ENCODE data around the gene TRIM14.

DNA sequence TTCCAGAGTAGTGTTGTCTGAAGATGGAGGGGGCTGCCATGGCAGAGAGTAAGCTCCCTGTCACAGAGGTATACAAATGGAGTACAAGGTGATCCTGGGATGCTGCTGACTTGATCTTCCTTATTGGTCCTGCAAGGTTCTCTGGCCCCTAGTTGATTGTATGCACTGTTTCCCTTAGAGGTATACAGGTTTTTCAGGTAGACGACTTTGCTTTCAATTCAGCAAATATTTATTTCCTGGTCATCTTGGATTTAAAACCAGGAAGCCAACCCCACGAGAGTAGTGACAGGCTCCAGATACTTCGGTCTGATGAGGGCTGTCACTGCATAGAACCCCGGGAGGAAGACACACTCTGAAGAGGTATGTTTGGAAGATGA is 16.5 kb upstream of the TRIM14 start:
- TF ChIP-seq, protein P1, sequence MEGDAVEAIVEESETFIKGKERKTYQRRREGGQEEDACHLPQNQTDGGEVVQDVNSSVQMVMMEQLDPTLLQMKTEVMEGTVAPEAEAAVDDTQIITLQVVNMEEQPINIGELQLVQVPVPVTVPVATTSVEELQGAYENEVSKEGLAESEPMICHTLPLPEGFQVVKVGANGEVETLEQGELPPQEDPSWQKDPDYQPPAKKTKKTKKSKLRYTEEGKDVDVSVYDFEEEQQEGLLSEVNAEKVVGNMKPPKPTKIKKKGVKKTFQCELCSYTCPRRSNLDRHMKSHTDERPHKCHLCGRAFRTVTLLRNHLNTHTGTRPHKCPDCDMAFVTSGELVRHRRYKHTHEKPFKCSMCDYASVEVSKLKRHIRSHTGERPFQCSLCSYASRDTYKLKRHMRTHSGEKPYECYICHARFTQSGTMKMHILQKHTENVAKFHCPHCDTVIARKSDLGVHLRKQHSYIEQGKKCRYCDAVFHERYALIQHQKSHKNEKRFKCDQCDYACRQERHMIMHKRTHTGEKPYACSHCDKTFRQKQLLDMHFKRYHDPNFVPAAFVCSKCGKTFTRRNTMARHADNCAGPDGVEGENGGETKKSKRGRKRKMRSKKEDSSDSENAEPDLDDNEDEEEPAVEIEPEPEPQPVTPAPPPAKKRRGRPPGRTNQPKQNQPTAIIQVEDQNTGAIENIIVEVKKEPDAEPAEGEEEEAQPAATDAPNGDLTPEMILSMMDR (conservative IDR thresholded peaks at IDR 0.05; ENCODE audit: low read length), result no peak
- TF ChIP-seq EZH2phosphoT487 (IDR thresholded peaks at IDR 0.05; ENCODE audit: borderline replicate concordance), result no peak
